NCI-H2227 (cell line): ENCODE results near the gene PNPLA4.

Source experiments
- DNase-seq: peaks from one replicate; lab custom pipeline; 2025; ENCODE audit not compliant: unreplicated experiment; lab: John Stamatoyannopoulos, UW

PNPLA4 gene, protein sequence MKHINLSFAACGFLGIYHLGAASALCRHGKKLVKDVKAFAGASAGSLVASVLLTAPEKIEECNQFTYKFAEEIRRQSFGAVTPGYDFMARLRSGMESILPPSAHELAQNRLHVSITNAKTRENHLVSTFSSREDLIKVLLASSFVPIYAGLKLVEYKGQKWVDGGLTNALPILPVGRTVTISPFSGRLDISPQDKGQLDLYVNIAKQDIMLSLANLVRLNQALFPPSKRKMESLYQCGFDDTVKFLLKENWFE

DNA sequence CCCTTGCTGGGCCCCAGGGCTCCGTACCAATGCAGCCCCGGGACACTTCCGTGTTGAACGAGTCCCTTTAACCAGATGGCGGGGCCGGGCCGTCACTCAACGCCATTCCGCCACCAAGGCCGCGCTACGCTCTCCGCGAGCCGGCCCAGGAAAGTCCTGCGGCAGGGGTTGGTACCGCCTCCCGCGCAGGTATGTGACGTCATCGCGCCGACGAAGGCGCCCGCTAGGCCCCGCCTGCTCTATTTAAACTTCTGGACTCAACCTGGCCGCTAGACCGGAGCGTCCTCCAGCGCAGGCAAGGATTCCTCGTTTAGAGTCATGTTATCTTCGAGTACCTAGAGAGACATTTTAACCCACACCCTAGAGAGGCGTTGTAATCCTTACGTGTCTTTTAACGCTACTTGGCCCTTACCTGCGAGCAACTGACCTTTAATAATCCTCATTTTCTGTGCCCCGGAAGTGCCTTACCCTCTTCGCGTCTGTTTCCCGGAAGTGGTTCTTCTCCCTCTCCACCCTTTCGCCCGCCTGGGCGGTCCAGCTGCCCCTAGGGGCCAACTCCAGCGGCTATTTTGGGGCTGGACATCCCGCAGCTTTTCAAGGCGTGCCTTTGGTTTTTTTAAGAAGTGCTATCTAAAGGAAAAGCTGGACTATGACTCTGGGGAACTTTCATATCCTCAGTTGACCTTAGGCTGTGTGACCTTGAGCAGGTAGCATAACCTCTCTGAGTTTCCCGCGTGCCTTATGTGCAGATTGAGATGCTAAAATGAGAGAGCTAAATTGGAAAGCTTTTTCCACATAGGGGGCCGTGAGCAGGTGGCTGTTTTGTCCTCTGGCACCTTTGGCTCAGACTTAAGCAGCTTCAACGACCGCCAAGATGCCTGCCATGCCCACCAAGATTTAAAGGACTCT lies at the start of gene PNPLA4:
TSS of gene PNPLA4 (minus strand) at position 155 of the 909 bp plus-strand sequence. CDS start 1,294 bp downstream, outside the sequence.
- DNase-seq: peak; percentile 96

DNA sequence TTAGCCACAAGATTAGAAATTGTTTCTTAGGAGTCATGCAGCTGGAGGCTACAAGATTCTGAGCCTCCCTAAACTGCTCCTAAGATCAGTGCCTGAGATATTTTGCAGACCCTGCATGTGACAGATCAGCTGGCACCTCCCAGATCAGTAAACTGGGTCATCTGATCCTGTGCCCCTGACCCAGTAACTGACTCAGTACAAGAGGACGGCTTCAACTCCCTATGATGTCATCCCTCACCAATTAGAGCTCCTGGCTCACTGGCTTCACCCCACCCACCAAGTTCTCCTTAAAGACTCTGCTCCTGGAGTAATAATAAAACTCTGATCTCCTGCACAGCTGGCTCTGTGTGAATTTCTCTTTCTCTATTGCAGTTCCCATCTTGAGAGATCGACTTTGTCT lies 45.4 kb upstream of the PNPLA4 start:
- no peak for DNase-seq

DNA sequence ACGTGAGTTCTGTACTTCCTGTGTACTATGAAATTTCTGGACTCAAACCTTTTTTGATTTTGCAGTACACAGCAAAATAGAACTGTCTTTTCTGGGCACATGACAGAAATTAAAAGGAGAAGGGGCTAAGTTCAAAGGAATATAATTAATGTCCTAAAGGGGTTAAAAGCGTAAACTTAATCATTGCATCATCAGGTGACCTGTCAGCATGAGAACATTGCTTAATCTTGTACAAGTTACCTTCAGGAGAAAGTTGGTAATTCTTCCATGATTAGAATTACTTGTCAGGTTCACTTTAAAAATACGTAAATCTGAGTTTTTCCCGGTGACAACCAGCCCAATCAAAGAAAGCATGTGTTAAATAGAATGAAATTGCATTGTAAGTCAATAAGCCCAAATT lies 43.2 kb upstream of the PNPLA4 start:
- no peak for DNase-seq

DNA sequence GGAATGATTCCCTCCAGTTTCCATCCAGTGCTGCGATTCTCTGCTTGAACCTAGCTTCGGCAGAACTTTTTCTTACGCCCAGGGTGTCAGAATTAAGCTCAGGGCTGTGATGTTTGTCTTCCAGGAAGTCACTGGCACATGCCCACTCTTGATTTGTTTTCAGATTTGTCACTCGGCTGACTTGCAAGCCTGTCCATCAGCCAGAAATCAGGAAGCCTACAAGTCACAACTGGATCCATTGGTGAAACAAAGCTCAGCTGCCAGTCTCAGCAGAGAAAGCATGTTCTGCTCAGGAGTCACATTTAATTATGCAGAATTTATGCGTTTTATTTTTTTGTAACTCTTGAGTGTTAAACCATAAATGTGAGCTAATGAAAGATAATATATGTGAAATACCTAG lies 38.2 kb upstream of the PNPLA4 start:
- DNase-seq: no peak

DNA sequence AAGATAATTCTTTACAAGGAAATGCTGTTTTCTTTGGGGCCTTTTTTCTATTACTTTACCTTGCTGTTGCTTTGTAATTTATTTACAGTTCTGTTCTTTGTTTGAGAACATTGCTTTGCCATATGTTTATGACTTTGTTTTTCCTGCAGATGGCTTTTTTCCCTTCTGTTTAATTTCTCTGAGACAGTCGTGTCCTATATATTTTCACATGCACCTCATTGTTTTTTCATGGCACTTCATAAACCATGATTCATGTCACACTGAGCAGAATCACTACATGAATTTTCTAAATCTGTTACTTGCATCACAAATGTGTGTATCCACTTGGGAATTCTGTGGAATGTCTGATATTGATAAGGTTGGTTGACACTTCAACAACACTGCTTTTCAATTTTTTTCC lies 33.0 kb upstream of the PNPLA4 start:
- no peak for DNase-seq

DNA sequence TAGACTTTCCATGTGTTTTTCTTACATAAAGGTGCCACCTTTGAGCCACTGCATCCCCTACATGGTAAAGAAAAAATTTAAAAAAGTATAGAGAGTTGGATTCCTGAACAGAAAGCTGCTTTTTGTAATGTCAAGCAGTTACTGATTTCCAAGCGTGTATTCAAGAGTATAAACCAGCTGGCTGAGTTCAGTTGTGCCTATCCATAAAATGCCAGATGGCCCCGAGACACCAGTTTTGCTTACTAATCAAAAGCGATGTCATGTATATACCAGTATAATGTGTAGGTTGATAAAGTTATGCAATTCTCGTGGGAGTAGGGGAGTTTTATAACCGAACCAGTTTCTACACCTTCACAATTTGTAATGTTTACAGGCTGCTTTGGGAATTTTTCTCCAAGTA lies 26.2 kb upstream of the PNPLA4 start:
- no peak for DNase-seq

DNA sequence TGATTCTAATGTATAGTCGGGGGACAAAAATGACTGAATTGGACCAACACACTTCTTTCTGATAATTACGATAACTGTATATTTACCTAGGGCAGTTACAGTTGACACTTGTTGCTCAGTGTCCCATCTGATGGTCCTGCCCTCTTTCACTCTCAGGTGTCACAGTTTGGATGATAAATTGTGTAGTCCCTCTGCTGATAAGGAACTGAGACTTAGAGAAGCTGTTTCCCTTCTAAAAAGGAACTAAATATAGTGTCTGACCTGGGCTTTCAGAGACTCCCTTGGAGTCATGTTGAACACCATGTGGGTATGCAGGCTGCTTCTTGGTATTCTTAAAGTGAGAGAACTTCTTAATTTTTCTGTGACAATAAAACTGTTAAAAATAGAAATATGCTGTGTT lies 23.7 kb upstream of the PNPLA4 start:
- no peak for DNase-seq

DNA sequence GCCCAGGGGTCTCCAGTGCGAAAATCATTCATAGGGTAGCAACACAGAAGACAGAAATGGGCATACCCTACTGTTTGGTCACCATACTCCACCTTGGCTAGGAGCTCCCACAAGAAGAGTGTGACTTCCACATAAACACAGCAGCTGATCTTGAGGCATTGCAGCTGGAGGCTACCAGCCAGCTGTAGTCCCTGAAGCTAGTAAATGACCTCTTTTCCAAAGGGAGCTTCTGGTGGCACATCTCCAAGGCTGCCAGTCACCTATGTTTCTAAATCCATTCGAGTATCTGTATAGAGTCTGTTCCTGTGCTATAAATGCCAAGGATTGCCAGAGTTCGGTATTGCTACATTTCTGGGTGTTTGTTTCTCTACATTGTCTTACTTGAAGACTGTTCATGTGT lies 21.3 kb upstream of the PNPLA4 start:
- no peak for DNase-seq

DNA sequence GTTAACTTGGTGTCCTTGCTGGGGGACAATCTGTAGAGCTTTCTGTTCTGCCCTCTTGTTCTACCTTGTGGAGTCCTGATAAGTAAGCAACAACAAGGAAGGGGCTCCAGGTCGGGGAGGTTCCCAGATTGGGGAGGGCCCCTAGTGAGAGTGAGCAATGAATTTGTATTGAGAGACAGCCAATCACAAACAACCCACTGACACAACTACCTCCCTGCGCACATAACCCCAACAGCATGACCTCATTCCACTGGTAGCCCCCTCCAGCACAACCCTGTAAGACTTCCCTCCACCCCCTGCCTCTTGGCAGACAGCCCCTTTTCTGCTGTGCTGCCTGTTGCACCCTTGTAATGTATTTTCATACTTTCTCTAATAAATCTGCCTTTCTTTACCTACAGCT lies 19.7 kb upstream of the PNPLA4 start:
- DNase-seq: no peak

DNA sequence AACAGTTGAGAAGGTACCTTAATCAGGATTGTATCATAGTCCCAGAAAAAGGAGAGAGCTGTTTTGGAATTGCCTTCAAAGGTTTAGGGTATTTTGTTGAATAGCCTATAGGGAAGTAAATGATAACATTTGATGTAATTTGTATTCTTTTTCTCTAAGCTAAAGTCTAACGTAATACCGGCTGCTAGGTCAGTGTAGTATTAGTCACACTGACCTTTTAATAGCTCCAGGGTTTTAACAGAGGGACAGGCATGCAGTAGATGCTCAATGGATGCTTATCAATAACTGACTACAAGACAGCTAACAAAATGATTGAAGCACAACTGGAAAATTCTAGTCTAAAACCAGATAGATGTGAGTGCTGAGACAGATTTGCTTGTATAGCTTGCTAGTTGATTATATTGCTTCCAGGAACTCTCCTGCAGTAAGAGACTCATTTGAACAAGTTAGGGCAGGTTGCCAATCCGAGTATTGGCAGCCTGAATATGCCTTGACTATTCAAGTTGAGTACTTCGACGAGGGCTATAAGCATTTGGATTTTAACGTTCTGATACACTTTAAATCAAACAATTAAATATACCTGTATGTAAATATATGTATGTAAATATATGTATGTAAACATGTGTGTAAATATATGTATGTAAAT lies 16.5 kb upstream of the PNPLA4 start:
- no peak for DNase-seq

DNA sequence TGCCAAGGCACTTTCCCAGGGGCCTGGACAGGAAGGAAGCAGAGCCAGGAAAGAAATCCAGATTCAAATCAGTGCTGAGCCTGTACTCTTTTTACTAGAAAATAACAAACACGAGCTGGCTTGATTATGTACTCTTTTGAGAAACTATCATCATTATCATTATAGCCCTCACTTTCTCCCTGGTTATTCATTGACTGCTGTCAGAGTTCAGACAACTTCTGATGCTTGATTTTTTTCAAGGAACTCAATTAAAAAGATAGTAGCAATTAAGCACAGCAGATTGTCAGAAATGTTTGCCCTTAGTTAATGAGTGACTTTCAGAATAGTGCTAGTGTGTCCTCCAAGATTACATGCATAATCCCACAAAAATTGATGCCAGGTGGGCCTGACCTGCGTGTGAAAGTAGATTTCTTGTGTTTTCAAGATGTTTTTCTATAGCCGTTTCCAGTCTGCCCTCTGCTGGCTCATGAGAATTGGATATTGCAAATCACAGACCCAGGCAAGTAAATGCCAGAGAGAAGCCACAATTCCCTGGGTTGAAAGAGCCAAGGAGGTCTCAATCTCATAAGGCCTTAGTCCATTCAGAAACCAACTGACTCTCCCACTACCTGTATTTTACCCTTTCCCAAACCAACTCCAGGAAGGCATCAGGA lies 14.3 kb upstream of the PNPLA4 start:
- peak; percentile 40 for DNase-seq

DNA sequence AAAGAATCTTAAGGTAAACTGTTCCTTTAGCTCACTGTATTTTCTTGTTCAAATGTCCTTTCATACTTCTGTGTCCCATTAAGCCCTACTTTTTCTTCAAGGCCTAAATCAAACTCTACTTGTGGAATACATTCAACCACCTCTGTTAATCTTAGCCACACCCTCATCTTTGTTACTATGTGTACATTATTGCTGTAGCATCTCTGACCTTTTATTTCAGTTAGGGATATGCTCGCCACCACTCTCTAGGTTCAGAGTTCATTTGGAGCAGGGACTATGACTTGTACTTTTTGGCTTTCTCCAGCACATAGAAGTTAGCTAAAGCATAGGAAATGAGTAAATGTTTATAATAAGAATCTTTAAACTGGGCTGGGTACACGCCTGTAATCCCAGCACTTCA lies 6.8 kb upstream of the PNPLA4 start:
- no peak for DNase-seq

DNA sequence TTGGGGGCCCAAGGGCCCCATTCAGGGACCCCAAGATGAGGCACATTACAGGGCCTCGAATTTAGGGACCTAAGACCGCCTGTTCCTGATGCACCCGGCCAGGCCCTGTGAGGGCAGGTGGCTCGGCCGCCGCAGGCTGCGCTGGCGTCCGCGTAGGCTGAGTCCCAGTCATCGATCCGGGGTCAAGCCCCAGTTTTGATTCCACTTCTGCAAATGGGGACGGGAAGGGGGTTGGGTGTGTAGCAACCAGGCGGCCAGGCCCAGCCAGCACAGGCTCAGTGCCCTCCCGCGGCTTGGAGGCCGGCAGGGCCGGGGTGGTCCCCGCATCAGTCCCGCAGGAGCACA lies 327 bp downstream of the PNPLA4 start:
- peak; percentile 43 for DNase-seq

DNA sequence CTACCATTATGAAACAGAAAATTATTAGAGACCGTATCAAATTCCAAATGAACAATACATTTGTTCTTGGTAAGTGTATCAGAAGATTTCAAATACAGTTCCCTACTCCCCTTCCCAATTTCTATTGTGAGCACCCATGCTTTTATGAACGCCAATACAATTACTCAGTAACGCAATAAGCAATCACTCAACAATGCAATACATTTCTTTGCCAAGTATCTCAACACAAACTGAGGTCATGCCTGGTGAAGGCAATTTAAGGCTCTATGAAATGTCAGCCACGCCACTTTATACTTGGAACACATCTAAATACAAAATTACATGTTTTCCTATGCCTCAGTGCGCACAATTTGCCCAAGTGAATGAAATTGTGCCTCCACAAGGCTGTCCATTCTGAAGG lies 712 bp downstream of the PNPLA4 start:
- DNase-seq: peak; percentile 39

DNA sequence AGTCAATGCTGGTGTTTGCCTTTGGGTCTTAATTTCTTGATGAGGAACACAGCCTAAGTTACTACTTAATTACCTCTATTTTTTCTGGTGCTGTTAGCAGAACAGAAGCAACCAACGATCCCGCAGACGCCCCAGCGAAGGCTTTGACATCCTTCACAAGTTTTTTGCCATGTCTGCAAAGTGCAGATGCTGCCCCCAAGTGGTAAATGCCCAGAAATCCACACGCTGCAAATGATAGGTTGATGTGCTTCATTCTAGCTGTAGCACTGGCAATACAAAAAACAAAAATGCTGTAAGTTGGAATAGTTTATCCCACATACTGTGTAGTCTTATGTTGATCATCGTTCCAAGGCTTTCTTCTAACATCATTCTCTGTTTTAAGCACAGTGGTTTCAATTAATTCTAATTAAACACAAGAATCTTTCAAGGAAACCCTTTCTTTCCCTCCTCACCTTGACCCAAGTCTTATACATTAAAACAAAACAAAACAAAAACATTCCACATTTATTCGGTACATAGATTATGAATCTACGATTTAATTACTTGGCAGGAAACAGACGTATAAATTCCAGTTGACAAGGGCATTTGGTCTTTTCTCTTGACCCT lies 1.2 kb downstream of the PNPLA4 start:
- peak; percentile 85 for DNase-seq

DNA sequence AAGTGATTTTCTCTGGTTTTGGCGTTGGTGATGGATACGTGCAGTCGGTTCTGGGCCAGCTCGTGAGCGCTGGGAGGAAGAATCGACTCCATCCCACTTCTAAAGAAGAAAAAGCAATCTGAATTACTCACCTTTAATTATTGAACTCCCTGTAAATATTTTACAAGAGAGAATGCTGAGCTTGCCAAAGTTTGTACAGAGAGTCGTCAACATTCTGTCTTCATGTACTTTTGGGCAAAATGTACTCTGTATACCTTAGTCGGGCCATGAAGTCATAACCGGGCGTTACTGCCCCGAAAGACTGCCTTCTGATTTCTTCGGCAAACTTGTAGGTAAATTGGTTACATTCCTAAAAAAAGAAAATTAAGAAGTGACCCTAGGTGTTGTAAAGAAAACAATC lies 5.5 kb downstream of the PNPLA4 start:
- DNase-seq: no peak

DNA sequence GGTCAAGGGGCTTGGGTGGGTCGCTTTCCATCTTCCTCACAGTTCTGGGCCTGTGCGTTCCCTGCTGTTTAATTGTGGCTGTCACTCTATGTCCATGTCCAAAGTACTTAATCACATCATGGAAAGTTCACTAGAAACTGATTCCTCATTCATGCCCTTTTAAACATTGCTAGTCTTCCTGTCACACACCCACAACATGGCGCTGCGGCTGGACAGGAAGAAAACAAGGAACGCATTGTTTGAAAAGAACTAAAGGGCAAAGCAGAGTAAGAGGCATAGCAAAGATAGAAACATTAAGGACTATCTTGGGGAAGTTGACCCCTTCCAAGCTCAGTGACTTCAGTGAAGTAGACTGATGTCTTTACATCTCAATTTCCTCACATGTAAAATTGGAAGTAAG lies 18.4 kb downstream of the PNPLA4 start:
- DNase-seq: no peak

DNA sequence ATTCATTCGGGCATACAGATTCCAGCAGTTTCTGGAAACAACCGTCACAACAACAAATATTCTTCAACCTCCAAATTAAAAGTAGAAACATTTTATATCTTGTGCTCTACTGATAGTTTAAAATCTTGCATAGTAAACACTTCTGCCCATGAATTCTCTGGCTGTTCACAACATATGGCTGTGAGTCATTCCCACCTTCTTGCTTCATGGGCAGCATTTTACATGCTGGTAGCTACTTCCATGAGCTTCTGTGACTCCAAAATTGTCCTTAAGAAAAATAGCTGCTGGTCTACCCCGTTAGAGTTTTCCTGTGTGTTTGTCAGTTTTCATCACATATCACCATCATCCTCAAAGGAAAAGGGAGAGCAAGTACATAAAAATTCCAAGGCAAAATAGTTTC lies 22.7 kb downstream of the PNPLA4 start:
- no peak for DNase-seq

DNA sequence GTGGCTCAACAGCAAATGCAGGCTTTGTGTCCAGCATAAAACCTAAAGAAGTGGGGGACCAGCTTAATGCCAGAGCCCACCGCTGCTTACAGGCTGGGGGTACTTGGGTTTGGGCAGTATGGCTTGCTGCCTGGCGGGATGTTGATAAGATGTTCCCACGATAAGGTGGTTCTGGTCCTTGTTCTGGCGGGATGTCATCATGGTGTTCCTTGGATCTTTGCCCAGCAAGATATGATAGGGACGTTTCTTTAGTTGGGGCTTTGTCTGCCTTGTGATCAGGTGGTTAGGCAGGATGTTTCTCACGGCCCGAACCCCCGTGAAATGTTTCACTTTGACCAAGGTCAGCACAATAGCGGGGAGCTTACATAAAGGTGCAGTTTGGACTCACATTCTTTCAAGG lies 35.3 kb downstream of the PNPLA4 start:
- DNase-seq: no peak

DNA sequence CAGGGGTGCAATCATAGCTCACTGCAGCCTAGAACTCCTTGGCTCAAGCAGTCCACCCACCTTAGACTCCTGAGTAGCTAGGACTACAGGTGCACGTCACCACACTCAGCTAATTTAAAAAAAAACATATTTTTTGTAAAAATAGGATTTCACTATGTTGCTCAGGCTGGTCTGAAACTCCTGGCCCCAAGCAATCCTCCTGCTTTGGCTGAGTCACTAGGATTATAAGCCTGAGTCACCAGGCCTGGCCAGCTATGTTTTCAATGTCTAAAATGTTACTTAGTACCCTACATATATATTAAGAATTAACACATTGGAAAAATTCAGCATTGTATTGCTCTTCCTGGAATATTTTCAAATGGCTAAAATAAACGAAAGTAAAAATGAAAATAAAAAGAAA lies 37.5 kb downstream of the PNPLA4 start:
- DNase-seq: no peak

DNA sequence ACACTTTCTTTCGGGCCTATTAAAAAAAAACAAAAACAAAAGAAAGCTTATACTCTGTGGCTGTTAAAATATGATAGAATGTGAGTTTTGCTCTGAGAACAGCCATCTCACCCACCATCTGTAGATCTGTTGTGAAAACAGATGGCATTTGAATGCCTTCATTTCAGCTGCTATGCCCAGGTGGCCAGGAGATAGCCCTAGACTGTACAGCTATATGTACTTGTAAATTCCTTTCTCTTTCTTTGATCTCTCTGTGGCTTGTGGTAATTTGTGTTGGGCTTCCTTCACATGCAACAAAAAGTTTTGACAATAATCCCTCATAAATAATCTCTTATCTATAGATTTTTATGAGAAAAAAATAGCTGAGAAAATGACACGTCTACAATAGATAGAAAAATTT lies 38.1 kb downstream of the PNPLA4 start:
- no peak for DNase-seq
